ENCODE measurements around the gene LIG1. TPM values are rescaled to one million over a fixed set of nuclear protein-coding genes. Genes with fewer than 3 reads are reported as not detected.
A peak's percentile ranks its signal among the peaks of the same experiment; 100 is the strongest.

LIG1 gene
- polyA plus RNA-seq, 3 donors = 2.5 to 11.3 (median 3.6) TPM

DNA sequence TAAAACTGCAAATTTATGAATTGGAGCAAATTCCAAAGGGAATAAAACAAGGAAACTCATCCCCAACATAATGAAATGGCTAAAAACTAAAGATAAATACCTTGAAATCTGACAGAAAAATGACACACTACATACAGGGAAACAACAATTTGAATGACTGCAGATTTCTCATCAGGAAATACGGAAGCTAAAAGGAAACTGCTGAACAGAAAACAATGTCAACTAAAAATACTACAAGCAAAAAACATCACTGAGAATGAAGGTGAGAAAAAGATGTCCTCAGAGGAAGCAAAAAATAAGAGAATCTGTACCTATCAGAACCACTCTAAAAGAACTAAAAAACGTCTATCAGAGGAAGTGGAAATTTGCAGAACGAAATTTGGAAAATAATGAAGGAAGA is 39.9 kb upstream of the LIG1 start:
- no peak overlapping the region for H3K4me2 ChIP-seq (replicated peaks; ENCODE audit: extremely low read depth, low read length, poor library complexity, severe bottlenecking)
- no peak overlapping the region for H2AFZ ChIP-seq (ENCODE audit: insufficient read depth, low read depth, low read length, poor library complexity, severe bottlenecking)
- intact Hi-C loops (cut with micrococcal nuclease) = no loop called here
- DNase-seq = no peak
- TF ChIP-seq, protein P1, sequence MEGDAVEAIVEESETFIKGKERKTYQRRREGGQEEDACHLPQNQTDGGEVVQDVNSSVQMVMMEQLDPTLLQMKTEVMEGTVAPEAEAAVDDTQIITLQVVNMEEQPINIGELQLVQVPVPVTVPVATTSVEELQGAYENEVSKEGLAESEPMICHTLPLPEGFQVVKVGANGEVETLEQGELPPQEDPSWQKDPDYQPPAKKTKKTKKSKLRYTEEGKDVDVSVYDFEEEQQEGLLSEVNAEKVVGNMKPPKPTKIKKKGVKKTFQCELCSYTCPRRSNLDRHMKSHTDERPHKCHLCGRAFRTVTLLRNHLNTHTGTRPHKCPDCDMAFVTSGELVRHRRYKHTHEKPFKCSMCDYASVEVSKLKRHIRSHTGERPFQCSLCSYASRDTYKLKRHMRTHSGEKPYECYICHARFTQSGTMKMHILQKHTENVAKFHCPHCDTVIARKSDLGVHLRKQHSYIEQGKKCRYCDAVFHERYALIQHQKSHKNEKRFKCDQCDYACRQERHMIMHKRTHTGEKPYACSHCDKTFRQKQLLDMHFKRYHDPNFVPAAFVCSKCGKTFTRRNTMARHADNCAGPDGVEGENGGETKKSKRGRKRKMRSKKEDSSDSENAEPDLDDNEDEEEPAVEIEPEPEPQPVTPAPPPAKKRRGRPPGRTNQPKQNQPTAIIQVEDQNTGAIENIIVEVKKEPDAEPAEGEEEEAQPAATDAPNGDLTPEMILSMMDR (IDR thresholded peaks at IDR 0.05) = no peak
- peaks cover 0 to 8% of the 10 kb centered on the region in 2 donors for H3K9me3 ChIP-seq (replicated peaks in 1 of 2; ENCODE audit: control insufficient read depth in 1 of 2, insufficient read depth in 1 of 2, low read length in 2 of 2)
- peaks cover 46 to 61% of the 10 kb centered on the region in 2 donors for H3K36me3 Mint-ChIP-seq
- no peak overlapping the region for H3K9ac ChIP-seq (ENCODE audit: insufficient read depth, low read length, poor library complexity, severe bottlenecking)
- no peak overlapping the region for H3K4me3 Mint-ChIP-seq
- H3K4me1 Mint-ChIP-seq = peaks cover 15% of the 10 kb centered on the region
- H3K36me3 ChIP-seq (replicated peaks in 1 of 2; ENCODE audit: control insufficient read depth in 1 of 2, insufficient read depth in 2 of 2, low read length in 2 of 2) = peaks cover 43 to 46% of the 10 kb centered on the region in 2 donors
- H3K79me2 ChIP-seq (ENCODE audit: insufficient read depth, low read length) = peaks cover 6% of the 10 kb centered on the region
- no peak overlapping the region for H3K4me3 ChIP-seq (replicated peaks in 1 of 3; ENCODE audit: low read depth in 2 of 3, low read length in 3 of 3)
- no CpG with 5 or more reads among the region's 3 CpGs for WGBS (ENCODE audit: insufficient coverage)
- H3K27me3 ChIP-seq (ENCODE audit: control insufficient read depth in 2 of 2, insufficient read depth in 2 of 2, low read length in 2 of 2) = no peaks in the 10 kb centered on the region
- peaks cover 5% of the 10 kb centered on the region for H4K20me1 ChIP-seq (ENCODE audit: insufficient read depth, low read length)
- H3K27ac ChIP-seq (ENCODE audit: low read depth in 1 of 2, low read length in 2 of 2) = no peak overlapping the region
- H3K27ac Mint-ChIP-seq = peak overlapping the region in 1 of 7 donors; percentile 67
- H3K27me3 Mint-ChIP-seq (ENCODE audit: low read depth in 3 of 3) = no peaks in the 10 kb centered on the region
- H3K4me1 ChIP-seq (ENCODE audit: control insufficient read depth in 1 of 2, insufficient read depth in 2 of 2, low read length in 2 of 2) = peaks cover 10 to 15% of the 10 kb centered on the region in 2 donors
- H3K9me3 Mint-ChIP-seq = peaks cover 0 to 14% (median 7%) of the 10 kb centered on the region in 7 donors

DNA sequence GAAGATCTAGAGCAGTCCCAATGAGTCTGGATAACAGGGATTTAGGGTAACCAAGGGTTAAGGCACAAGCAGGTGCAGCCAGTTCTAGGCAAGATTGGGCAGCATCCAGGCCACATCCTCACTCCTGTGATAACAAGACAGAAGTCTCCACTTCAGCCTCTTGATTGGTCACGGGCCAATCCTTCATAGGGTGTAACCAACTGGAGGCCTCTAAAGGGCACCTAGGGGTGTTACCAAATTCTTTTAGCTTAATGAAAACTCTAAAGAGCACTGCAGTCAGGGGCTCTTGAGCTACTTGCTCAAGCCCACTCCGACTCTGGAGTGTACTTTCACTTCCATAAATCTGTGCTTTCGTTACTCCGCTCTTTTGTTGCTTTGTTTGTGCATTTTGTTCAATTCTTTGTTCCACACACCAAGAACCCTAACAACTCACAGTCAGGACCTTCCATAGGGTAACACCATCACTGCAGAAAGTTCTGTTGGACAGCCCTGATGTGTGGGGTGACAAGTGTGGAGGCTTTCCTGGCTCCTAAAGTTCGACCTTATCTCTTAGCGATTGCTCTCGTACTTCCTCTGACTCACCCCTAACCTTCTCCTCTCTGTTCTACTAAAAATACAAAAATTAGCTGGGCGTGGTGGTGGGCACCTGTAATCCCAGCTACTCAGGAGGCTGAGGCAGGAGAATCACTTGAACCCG is 36.4 kb upstream of the LIG1 start:
- peaks cover 21 to 29% of the 10 kb centered on the region in 2 donors for H3K36me3 Mint-ChIP-seq
- DNase-seq = peak; percentile 15 to 44 (median 17)
- H3K4me1 ChIP-seq (ENCODE audit: control insufficient read depth in 1 of 2, insufficient read depth in 2 of 2, low read length in 2 of 2) = peaks cover 22 to 33% of the 10 kb centered on the region in 2 donors
- TF ChIP-seq, protein P1 (IDR thresholded peaks at IDR 0.05) = no peak
- H3K36me3 ChIP-seq (replicated peaks in 1 of 2; ENCODE audit: control insufficient read depth in 1 of 2, insufficient read depth in 2 of 2, low read length in 2 of 2) = peaks cover 12 to 15% of the 10 kb centered on the region in 2 donors
- peak overlapping the region in 3 of 7 donors; percentile 59 to 89 (median 68) for H3K27ac Mint-ChIP-seq
- intact Hi-C loops (cut with micrococcal nuclease) = no loop called here
- no peaks in the 10 kb centered on the region for H3K27me3 ChIP-seq (ENCODE audit: control insufficient read depth in 2 of 2, insufficient read depth in 2 of 2, low read length in 2 of 2)
- WGBS (ENCODE audit: insufficient coverage) = 100% methylated on average over 1 of the region's 9 CpGs
- H4K20me1 ChIP-seq (ENCODE audit: insufficient read depth, low read length) = peaks cover 5% of the 10 kb centered on the region
- peaks cover 17% of the 10 kb centered on the region for H3K4me1 Mint-ChIP-seq
- H3K9me3 Mint-ChIP-seq = peaks cover 0 to 14% (median 7%) of the 10 kb centered on the region in 7 donors
- peaks cover 0 to 2% (median 0%) of the 10 kb centered on the region in 3 donors for H3K27me3 Mint-ChIP-seq (ENCODE audit: low read depth in 3 of 3)
- peak overlapping the region; percentile 57 for H2AFZ ChIP-seq (ENCODE audit: insufficient read depth, low read depth, low read length, poor library complexity, severe bottlenecking)
- H3K4me3 ChIP-seq (replicated peaks in 1 of 3; ENCODE audit: low read depth in 2 of 3, low read length in 3 of 3) = peak overlapping the region in 2 of 3 experiments; percentile 13 to 65
- H3K79me2 ChIP-seq (ENCODE audit: insufficient read depth, low read length) = peaks cover 12% of the 10 kb centered on the region
- peak overlapping the region; percentile 70 to 89 for H3K4me3 Mint-ChIP-seq
- H3K4me2 ChIP-seq (replicated peaks; ENCODE audit: extremely low read depth, low read length, poor library complexity, severe bottlenecking) = peak overlapping the region; percentile 69
- H3K9me3 ChIP-seq (replicated peaks in 1 of 2; ENCODE audit: control insufficient read depth in 1 of 2, insufficient read depth in 1 of 2, low read length in 2 of 2) = peaks cover 0 to 8% of the 10 kb centered on the region in 2 donors
- peak overlapping the region in 1 of 2 donors; percentile 74 for H3K27ac ChIP-seq (ENCODE audit: low read depth in 1 of 2, low read length in 2 of 2)
- H3K9ac ChIP-seq (ENCODE audit: insufficient read depth, low read length, poor library complexity, severe bottlenecking) = peak overlapping the region; percentile 23
